HG03521 (cell line): ENCODE data around the gene BEND5.

Experiments used
- ATAC-seq: cut with Tn5 transposase; IDR thresholded peaks from one replicate; pipeline ENCODE4 v1.9.1; 2021; ENCODE audit warnings: mild to moderate bottlenecking, moderate library complexity; ENCODE audit not compliant: unreplicated experiment

The BEND5 gene

GRCh38 chr1:48726139-48726538, 50.6 kb downstream of the BEND5 start:
- ATAC-seq: no peak

- no peak for ATAC-seq
Measured at GRCh38 chr1:48725341-48726046, 51.2 kb downstream of the BEND5 start.

DNA sequence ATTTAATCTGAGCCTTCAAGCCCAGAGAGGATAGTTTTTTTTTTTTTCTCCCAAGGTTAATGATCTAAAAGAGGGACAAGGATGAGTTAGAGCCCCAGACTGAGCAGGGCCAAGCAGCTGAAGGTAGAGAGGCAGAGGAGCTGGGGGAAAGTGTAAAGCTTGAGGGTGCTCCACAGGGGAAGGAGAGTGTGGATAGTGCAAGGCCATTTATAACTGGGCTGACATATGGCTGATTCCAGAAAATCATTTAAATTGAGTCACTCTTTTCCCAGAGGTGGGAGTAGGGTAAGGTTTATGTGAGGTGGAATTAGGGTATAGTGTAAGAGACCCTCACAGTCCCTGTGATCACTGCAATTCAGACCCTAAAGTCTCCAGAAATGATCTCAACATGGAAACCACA, 55.8 kb downstream of the BEND5 start:
- no peak for ATAC-seq

- no peak for ATAC-seq
Measured at GRCh38 chr1:48718705-48719104, 58.0 kb downstream of the BEND5 start.

DNA sequence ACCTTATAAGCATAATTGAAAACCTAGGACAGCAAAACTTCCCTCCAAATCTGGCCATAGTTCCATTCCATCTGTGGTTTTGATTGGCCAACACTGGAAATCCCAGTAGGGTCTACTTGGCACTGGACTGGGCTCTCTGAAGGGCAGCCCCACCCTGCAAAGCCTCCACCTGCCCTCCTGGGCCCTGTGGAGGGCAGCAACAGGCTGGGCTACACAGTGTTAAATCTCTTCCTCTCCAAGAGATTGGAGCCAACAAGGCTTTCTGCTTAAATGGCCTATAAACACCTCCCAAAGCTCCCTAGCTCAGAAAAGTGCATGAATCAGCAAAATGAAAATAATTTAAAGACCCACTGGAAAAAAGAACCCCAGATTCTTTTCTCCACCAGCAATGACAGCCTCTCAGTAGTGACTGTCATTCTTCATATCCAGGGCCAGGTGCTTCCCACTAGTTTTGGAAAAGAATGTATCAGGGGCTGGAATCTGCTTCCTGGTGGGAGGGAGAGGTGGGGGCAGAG, 58.5 kb downstream of the BEND5 start:
- no peak for ATAC-seq

- ATAC-seq: no peak
Measured at GRCh38 chr1:48717082-48717481, 59.6 kb downstream of the BEND5 start.

DNA sequence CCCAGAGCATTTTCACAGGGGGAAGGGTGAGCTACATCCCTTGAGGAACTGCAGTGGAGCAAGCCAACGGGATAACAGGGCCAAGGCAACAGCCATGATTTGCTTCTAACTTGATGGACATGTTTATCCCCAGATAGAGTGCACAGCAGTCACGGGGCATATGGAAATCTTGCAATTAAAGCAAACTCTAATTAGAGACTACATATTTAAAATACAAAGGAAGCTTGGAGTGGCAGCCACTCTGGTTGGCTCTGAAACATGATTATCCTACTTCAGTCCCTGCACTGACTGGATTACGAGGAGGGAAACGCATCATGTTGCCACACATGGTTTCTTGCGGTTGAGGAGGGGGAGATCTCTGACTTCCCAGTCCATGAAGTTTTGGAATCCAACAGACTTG, 60.8 kb downstream of the BEND5 start:
- no peak for ATAC-seq

GRCh38 chr1:48710915-48711314, 65.8 kb downstream of the BEND5 start:
- no peak for ATAC-seq

DNA sequence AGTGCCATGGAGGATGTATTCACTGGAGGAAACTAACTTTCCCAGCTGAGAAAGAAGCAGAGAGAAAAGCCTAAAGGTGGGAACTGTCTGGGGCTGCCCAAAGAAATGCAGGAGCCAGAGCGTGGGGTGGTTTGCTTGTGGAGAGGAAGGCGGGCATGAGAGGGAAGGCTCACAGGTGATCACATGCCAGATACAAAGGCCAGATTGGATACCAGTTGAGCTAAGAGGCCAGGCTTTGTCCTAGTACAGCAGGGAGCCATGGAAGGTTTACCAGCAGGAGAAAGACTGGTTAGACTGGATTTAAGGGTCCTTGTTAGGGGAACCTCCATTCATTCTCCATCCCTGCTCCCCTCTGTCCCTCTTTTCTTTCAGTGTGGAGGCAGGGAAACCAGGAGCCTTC, 66.4 kb downstream of the BEND5 start:
- no peak for ATAC-seq

GRCh38 chr1:48704736-48705135, 72.0 kb downstream of the BEND5 start:
- no peak for ATAC-seq

DNA sequence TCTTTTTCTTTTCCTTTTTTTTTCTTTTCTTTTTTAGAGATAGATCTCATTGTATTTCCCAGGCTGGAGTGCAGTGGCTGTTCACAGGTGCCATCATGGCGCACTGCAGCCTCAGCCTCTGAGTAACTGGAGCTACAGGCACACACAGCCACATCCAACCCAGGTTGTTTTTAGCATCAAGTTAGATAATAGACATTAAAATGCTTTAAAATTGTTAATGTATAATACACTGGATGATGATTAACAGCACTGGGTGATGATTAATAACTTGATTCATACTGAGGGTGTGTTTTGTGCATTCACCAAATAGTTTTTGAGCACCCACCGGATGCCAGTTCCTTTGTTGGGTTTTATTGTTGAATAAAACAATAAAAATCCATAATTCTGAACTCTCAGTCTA, 75.2 kb downstream of the BEND5 start:
- ATAC-seq: no peak

GRCh38 chr1:48697066-48697707, 79.5 kb downstream of the BEND5 start:
- peak; percentile 52 for ATAC-seq

DNA sequence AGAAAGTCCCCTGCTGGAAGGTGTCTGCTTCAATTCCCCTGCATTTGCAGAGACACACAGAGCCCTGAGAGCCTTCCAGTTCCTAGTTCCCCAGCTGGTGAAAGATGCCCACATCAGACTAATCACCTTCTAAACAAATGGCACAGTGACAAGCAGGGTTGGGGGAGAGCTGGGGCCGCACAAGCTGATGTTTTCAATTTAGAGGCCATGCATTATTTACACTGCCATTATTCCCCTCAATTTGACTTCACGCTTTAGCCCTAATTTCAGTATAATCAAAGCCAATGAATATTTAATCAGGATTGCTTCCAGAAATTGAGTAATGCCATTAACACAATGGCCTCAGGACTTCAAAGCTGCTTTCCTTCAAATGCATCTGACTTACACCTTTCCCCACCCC, 81.5 kb downstream of the BEND5 start:
- no peak for ATAC-seq

- no peak for ATAC-seq
Measured at GRCh38 chr1:48693674-48694320, 82.9 kb downstream of the BEND5 start.

DNA sequence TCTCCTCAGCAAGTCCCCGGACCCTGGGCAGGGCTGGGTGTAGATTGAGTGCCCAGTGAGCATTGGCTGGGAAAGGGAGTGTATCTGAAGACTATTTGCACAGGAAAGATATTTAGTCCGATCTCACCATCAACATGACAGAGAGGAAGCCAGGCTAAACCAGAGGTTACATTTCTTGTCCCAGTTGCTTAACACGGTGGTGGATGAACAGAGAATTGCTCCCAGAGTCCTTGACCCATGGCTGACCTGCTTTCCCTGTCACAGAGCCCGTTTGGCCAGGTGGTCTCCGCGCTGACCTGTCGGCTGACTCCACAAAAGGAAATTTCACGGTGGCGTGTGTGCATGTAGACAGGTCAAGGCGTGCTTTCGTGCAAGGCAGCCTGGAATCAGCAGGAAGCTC, 83.5 kb downstream of the BEND5 start:
- ATAC-seq: no peak

GRCh38 chr1:48692235-48692634, 84.5 kb downstream of the BEND5 start:
- no peak for ATAC-seq

- ATAC-seq: no peak
Measured at GRCh38 chr1:48691429-48692001, 85.2 kb downstream of the BEND5 start.

GRCh38 chr1:48688102-48688760, 88.5 kb downstream of the BEND5 start:
- ATAC-seq: peak; percentile 81

DNA sequence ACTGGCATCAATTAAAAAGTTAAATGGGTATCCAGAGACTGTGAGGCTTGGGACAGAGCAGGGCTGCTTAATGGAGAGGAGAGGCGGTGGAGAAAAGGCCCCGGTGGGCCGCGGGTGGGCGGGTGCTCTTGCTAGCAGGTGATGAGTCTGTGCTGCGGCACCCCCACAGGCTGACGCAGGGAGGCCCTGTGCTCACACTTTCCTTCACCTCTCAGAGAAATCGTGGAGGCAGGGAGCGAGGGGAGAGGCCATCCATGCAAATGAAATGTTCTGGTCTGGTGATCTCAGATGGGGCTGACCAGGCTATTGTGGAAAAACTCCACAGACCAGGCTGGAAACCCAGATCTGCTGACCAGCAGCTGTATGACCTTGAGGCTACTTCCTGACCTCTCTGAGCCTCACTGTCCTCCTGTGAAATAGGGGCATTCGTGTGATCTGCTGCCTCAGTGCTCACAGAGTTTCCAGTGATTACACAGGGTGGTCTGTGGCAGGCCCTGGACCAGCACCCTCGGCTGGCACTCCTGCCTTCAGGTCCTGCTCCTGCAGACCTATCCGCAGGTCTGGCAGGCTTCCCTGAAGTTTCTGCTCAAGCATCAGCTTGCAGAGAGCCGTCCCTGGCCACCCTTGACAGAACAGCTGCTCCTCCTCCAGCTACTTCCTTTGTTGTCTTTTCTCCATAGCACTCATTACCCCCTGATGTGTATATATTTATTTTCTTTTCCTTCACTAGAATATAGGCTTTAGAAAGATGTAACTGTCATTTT, 89.2 kb downstream of the BEND5 start:
- ATAC-seq: no peak

DNA sequence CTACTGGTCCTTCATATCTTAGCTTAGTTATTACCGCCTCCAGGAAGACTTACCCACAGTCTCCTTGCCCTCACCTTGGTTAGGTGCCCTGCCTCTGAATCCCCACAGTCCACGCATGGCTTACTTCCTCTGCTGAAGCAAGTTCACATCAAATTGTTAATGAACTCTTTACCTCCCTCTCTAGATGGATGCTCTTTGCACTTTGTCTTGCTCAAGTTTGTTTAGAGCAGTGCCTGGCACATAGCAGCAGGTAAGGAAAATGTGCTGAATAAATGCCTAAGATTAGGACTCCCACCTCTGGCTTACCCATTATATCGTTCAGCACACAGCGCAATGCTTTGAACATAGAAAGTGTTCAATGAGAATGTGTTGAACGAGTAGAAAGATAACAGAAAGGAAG, 90.5 kb downstream of the BEND5 start:
- no peak for ATAC-seq
